GM23248 (cell line): ENCODE measurements around the gene C2CD4C. TPM values are rescaled to one million over a fixed set of nuclear protein-coding genes. Genes with fewer than 3 reads are reported as not detected.
A peak's percentile ranks its signal among the peaks of the same experiment; 100 is the strongest.

Source experiments
- DNase-seq: peaks from one replicate; pipeline ENCODE4 v3.0.0-alpha.2; 2015
- H2AFZ ChIP-seq: fragments of 200-600 bp; sonication (generic); 2 replicates; pipeline ENCODE4 v1.6.1; 2016; ENCODE audit warnings: antibody characterized with exemption
- H3F3A ChIP-seq: fragments of 200-600 bp; sonication (generic); 2 replicates; pipeline ENCODE4 v1.6.1; 2016; ENCODE audit warnings: mild to moderate bottlenecking, antibody characterized with exemption, mixed run types; ENCODE audit not compliant: insufficient read depth
- H3K27ac ChIP-seq: fragments of 200-600 bp; sonication (generic); 2 replicates; pipeline ENCODE4 v1.5.1; 2016; ENCODE audit warnings: mild to moderate bottlenecking
- H3K27me3 ChIP-seq: fragments of 200-600 bp; sonication (generic); replicated peaks from 2 replicates; pipeline ENCODE4 v1.6.1; 2016; ENCODE audit warnings: mild to moderate bottlenecking; ENCODE audit not compliant: insufficient read depth
- H3K36me3 ChIP-seq: fragments of 200-600 bp; sonication (generic); 2 replicates; pipeline ENCODE4 v1.6.1; 2016; ENCODE audit warnings: low read depth, mild to moderate bottlenecking
- H3K4me1 ChIP-seq: fragments of 200-600 bp; sonication (generic); 2 replicates; pipeline ENCODE4 v1.6.1; 2016; ENCODE audit warnings: mild to moderate bottlenecking; ENCODE audit not compliant: insufficient read depth
- H3K4me2 ChIP-seq: fragments of 200-600 bp; sonication (generic); one replicate; pipeline ENCODE4 v1.6.1; 2016; ENCODE audit warnings: mild to moderate bottlenecking; ENCODE audit not compliant: unreplicated experiment
- H3K4me3 ChIP-seq: fragments of 200-600 bp; sonication (generic); 2 replicates; pipeline ENCODE4 v1.5.1; 2016; ENCODE audit warnings: mild to moderate bottlenecking
- H3K79me2 ChIP-seq: fragments of 200-600 bp; sonication (generic); 2 replicates; pipeline ENCODE4 v1.6.1; 2016; ENCODE audit warnings: mild to moderate bottlenecking; ENCODE audit not compliant: insufficient read depth
- H3K9ac ChIP-seq: fragments of 200-600 bp; sonication (generic); 2 replicates; pipeline ENCODE4 v1.6.1; 2016; ENCODE audit warnings: mild to moderate bottlenecking
- H3K9me2 ChIP-seq: fragments of 200-600 bp; sonication (generic); 2 replicates; pipeline ENCODE4 v1.6.1; 2016; ENCODE audit warnings: mixed run types, mild to moderate bottlenecking, moderate library complexity; ENCODE audit not compliant: insufficient read depth
- H3K9me3 ChIP-seq: fragments of 200-600 bp; sonication (generic); one replicate; pipeline ENCODE4 v1.6.1; 2017; ENCODE audit warnings: low read depth
- H4K20me1 ChIP-seq: fragments of 200-600 bp; sonication (generic); 2 replicates; pipeline ENCODE4 v1.6.0; 2016; ENCODE audit not compliant: insufficient read depth
- EZH2 ChIP-seq: fragments of 200-600 bp; sonication (generic); IDR thresholded peaks from 2 replicates; pipeline ENCODE4 v1.6.1; 2018; ENCODE audit warnings: antibody characterized with exemption, mild to moderate bottlenecking; ENCODE audit not compliant: insufficient read depth, poor library complexity, severe bottlenecking
- EZH2phosphoT487 ChIP-seq: fragments of 200-600 bp; sonication (generic); IDR thresholded peaks from 2 replicates; pipeline ENCODE4 v1.6.1; 2018; ENCODE audit warnings: antibody characterized with exemption, moderate library complexity, mild to moderate bottlenecking, low read depth; ENCODE audit not compliant: insufficient read depth
- WGBS, 2 experiments: methylation state at CpG; one replicate each; pipeline ENCODE4 v1.1.6; 2015 to 2017; ENCODE audit warnings: low lambda C conversion rate in 2 of 2, low coverage in 1 of 2; ENCODE audit errors: missing lambda C conversion rate in 2 of 2; 5-methylcytosine and 5-hydroxymethylcytosine counted together
- in situ Hi-C: fragments of 300-500 bp; cut with MboI; formaldehyde crosslinking; loops from 2 replicates; pipeline ENCODE4 v1.15.0; 2020
- polyA plus RNA-seq: library from polyadenylated mRNA; unstranded; fragments of >200 nt; fragmentation: Nextera tagmentation; extraction: Ambion mirVana; gene quantifications from 2 replicates; pipeline ENCODE4 v1.2.1, GENCODE V29; 2016
- total RNA-seq: library from RNA; depleted of rRNA; stranded (reverse); fragments of >200 nt; shearing (Covaris generic); gene quantifications from 2 replicates; pipeline ENCODE4 v1.2.3, GENCODE V29; 2014

Gene C2CD4C
- total and polyA plus RNA-seq, 2 experiments from 2014 or later: 0.05 to 0.32 TPM

DNA sequence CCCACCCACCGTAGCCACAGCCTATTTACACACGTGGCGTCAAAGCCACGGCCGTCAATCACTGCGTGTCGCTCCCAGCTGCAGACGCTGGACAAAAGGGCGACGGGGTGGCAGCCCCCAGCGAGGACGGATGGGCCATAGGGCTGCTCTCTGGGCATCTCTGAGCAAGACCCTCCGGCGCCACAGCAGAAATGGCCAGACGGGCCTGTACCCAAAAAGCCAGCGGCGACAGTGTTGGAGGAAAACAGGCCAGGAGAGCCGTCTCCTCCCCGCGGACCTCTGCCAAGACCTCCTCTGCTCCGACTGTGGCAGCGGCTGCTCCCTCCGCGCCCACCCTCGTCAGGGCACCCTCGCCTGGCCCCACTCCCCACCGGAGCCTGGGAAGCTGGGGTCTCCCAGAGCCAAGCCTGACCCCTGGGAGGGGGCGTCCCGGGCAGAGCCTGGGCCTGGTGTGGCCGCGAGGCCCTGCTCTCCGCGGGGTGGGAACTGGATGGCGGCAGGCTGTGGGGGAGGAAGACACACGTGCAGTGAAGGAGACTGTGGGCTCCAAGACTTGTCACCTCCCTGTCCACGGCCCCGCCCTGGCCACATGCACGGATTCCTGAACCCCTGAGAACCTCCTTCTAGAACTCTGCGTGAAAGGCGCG, 2.7 kb downstream of the C2CD4C start:
- Histone ChIP-seq H2AFZ (no peak overlapping the region), H3K27me3 (peaks cover 25% of the 10 kb centered on the region), H3K9me3 (no peaks in the 10 kb centered on the region), H3K79me2 (no peaks in the 10 kb centered on the region), H3K4me3 (no peak overlapping the region), H4K20me1 (no peaks in the 10 kb centered on the region), H3K9me2 (no peaks in the 10 kb centered on the region), H3K4me2 (no peak overlapping the region), H3K36me3 (no peaks in the 10 kb centered on the region), H3F3A (no peaks in the 10 kb centered on the region), H3K9ac (no peak overlapping the region), H3K4me1 (no peaks in the 10 kb centered on the region), H3K27ac (no peak overlapping the region)
- in situ Hi-C loops: no loop called here
- no peak for DNase-seq
- no peak for TF ChIP-seq EZH2
- no peak for TF ChIP-seq EZH2phosphoT487
- 13 to 16% methylated on average over 37 to 40 of the region's 41 CpGs for WGBS, 2 experiments

DNA sequence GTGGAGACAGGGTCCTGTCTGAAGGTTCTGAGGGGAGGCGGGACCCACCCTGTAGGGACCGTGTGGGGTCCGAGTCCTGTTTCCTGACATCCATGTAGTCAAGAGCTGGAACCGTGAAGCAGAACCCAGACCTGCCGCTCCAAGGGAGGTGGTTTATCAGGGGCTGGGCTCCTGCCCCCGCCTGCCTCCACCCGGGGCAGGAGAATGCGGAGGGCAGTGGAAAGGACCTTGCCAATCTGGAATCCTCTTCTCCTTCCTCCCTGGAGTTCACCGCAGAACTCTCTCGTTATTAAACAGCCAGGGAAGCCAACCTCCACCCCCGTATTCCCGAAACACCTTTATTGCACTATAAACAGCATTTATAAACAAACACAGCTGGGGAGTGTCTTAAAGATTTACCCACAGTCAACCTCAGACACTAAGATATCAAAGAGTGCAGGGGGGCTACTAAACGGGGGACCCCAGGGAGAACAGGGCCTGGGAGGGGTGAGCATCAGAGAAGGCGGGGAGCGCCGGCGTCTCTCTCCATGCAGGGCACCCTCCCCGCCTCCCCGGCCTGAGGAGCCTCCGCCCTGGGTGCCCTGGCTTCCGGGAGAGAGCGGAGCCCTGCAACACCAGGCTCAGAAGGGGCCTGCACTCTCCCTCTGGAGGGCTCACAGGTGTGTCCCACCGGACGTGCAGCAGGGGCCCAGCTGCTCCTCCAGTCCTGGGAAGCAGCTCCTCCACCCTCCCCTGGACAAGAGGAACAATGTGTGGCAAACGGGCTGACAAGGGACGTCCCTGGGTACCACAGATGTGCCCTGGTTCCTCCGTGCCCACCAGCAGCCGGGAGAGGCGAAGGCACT, 3.6 kb downstream of the C2CD4C start:
- no peak overlapping the region for H2AFZ ChIP-seq
- no peaks in the 10 kb centered on the region for H4K20me1 ChIP-seq
- TF ChIP-seq EZH2: peak; percentile 42
- TF ChIP-seq EZH2phosphoT487: no peak
- H3K27ac ChIP-seq: no peak overlapping the region
- H3K36me3 ChIP-seq: no peaks in the 10 kb centered on the region
- H3K4me1 ChIP-seq: no peaks in the 10 kb centered on the region
- no peak overlapping the region for H3K4me3 ChIP-seq
- DNase-seq: no peak
- H3K27me3 ChIP-seq: peaks cover 23% of the 10 kb centered on the region
- H3K9me3 ChIP-seq: no peaks in the 10 kb centered on the region
- H3F3A ChIP-seq: no peaks in the 10 kb centered on the region
- H3K4me2 ChIP-seq: no peak overlapping the region
- no peak overlapping the region for H3K9ac ChIP-seq
- in situ Hi-C loops: no loop called here
- H3K9me2 ChIP-seq: no peaks in the 10 kb centered on the region
- H3K79me2 ChIP-seq: no peaks in the 10 kb centered on the region
- WGBS, 2 experiments: 29 to 32% methylated on average over 19 to 29 of the region's 29 CpGs

DNA sequence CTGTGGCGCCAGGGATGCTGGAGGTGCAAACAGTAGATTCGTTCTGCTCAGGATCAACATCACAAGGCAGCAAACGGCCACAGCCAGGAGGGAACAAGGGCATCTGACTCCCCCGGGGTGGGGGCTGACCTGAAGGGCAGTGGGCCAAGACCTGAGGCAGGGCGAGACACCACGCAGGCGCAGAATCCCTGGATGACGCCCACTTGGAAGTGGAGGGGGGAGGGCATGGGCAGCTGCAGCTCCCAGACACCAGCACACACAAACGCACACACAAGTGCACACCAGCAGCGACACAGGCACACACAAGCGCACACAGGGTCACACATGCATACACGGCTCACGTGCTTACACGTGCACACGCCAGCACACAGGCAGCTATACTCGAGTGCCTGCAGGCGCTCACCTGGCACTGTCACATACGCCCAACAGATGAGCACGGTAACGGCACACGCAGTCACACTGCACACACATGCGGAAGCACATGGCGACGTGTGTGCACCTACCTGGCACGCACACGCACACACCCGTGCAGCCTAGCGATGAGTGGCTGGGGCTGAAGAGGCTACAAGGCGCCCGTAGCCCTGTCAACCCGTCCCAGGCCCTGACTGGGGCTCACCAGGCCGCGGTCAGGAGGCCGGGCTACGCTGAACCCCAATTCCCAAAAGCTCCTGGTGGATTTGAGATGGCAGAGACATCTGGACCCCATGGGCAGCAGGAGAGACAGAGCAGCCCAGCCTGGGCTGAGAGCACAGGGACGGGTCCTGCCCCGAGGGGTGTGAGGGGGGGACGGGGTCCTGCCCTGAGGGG, 5.5 kb downstream of the C2CD4C start:
- WGBS, 2 experiments: 44 to 47% methylated on average over 29 to 38 of the region's 38 CpGs
- TF ChIP-seq EZH2: no peak
- DNase-seq: no peak

DNA sequence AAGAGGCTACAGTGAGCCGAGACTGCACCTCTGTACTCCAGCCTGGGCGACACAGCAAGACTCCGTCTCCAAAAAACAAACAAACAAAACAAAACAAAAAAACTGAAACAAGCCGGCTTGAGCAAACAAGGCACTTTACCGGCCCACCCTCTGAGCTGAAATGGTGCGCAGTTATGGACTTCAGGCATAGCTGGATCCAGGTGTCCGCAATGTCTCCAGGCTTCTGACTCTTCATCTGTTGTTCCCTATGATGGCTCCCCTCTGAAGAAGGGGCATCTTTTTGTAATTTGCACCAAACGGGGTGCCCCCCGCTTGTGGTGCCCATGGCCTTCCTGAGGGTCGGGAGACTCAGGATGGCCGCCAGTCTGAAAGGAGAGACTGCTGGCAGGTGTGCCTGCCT, 6.2 kb downstream of the C2CD4C start:
- Histone ChIP-seq H3F3A (no peaks in the 10 kb centered on the region), H3K9me2 (no peaks in the 10 kb centered on the region), H3K4me2 (no peak overlapping the region), H3K27ac (no peak overlapping the region), H3K27me3 (peaks cover 7% of the 10 kb centered on the region; the same call in 1 of the 2 replicates), H3K9me3 (no peaks in the 10 kb centered on the region), H3K4me1 (no peaks in the 10 kb centered on the region), H3K4me3 (no peak overlapping the region), H2AFZ (no peak overlapping the region), H3K36me3 (no peaks in the 10 kb centered on the region), H3K79me2 (no peaks in the 10 kb centered on the region), H4K20me1 (no peaks in the 10 kb centered on the region), H3K9ac (no peak overlapping the region)
- in situ Hi-C loops: no loop called here
- no peak for DNase-seq
- TF ChIP-seq EZH2phosphoT487: no peak
- no peak for TF ChIP-seq EZH2
- whole genome bisulfite sequencing, 2 experiments: 87 to 90% methylated on average over 11 of the region's 11 CpGs

More for the DNA sequence above, 5.5 kb downstream of the C2CD4C start:
- H4K20me1 ChIP-seq: no peaks in the 10 kb centered on the region
- no peaks in the 10 kb centered on the region for H3F3A ChIP-seq
- H3K27ac ChIP-seq: no peak overlapping the region
- H3K4me1 ChIP-seq: no peaks in the 10 kb centered on the region
- peaks cover 11% of the 10 kb centered on the region; the same call in 1 of the 2 replicates for H3K27me3 ChIP-seq
- H2AFZ ChIP-seq: no peak overlapping the region
- H3K9me2 ChIP-seq: no peaks in the 10 kb centered on the region
- no peaks in the 10 kb centered on the region for H3K79me2 ChIP-seq
- H3K9ac ChIP-seq: no peak overlapping the region
- in situ Hi-C loops: no loop called here
- no peaks in the 10 kb centered on the region for H3K9me3 ChIP-seq
- no peak overlapping the region for H3K4me2 ChIP-seq
- no peaks in the 10 kb centered on the region for H3K36me3 ChIP-seq
- H3K4me3 ChIP-seq: no peak overlapping the region
